Bone marrow (tissue), 2 donors: Measurements from ENCODE around the gene MS4A6E.
A peak's percentile ranks its signal among the peaks of the same experiment; 100 is the strongest.
"Not testable (repeated sequence)": the region's sequence is repeated elsewhere in the genome, so short reads cannot be mapped to it uniquely, and the experiment has no call there.

Experiments used
- DNase-seq, 2 donors: peaks; one replicate each; lab custom pipeline; 2025; lab: John Stamatoyannopoulos, UW

Gene MS4A6E

GRCh38 chr11:60326955-60327354 is at the start of gene MS4A6E:
Gene MS4A6E, plus strand, starts transcription at chr11:60327255. Its CDS starts 7,641 bp downstream, at chr11:60334896.
- no peak for DNase-seq

GRCh38 chr11:60280412-60280811 is 46.6 kb upstream of the MS4A6E start, which contains the start of gene MS4A4A:
Gene MS4A4A, plus strand, starts transcription at chr11:60280666. Its CDS starts 10 bp downstream, at chr11:60280676.
- peak in 1 of 2 donors; percentile 84 for DNase-seq

GRCh38 chr11:60281485-60281884 is 45.6 kb upstream of the MS4A6E start:
- no peak for DNase-seq

GRCh38 chr11:60282286-60282685 is 44.8 kb upstream of the MS4A6E start:
- no peak for DNase-seq

- not testable (repeated sequence) for DNase-seq
These were observed 41.5 kb upstream of the MS4A6E start for GRCh38 chr11:60285411-60286126.

- no peak for DNase-seq
These were observed 38.5 kb upstream of the MS4A6E start for GRCh38 chr11:60288531-60288930.

- no peak for DNase-seq
These were observed 34.9 kb upstream of the MS4A6E start for GRCh38 chr11:60292145-60292544.

- no peak for DNase-seq
These were observed 25.9 kb upstream of the MS4A6E start for GRCh38 chr11:60301178-60301577.

GRCh38 chr11:60301884-60302283 is 25.2 kb upstream of the MS4A6E start:
- not testable (repeated sequence) for DNase-seq

GRCh38 chr11:60303661-60304060 is 23.4 kb upstream of the MS4A6E start:
- DNase-seq = no peak

GRCh38 chr11:60305906-60306619 is 21.0 kb upstream of the MS4A6E start:
- DNase-seq = no peak

- no peak for DNase-seq
These were observed 19.4 kb upstream of the MS4A6E start for GRCh38 chr11:60307507-60308195.

GRCh38 chr11:60310407-60310998 is 16.6 kb upstream of the MS4A6E start:
- DNase-seq = no peak

- no peak for DNase-seq
These were observed 12.3 kb upstream of the MS4A6E start for GRCh38 chr11:60314635-60315321.

- DNase-seq = no peak
These were observed 11.2 kb upstream of the MS4A6E start for GRCh38 chr11:60315871-60316270.

- DNase-seq = no peak
These were observed 10.7 kb upstream of the MS4A6E start for GRCh38 chr11:60316317-60316716.

- no peak for DNase-seq
These were observed 8.3 kb upstream of the MS4A6E start for GRCh38 chr11:60318726-60319125.

GRCh38 chr11:60321051-60321450 is 6.0 kb upstream of the MS4A6E start:
- no peak for DNase-seq

GRCh38 chr11:60328460-60328859 is 1.4 kb downstream of the MS4A6E start:
- DNase-seq = no peak

- no peak for DNase-seq
These were observed 5.8 kb downstream of the MS4A6E start for GRCh38 chr11:60332846-60333245.

- peak; percentile 24 to 74 for DNase-seq
These were observed 7.1 kb downstream of the MS4A6E start for GRCh38 chr11:60334005-60334620.
